ENCODE results near the gene RPS6KA2.

RPS6KA2 gene

GRCh38 chr6:166503167-166503744, 123.8 kb downstream of the RPS6KA2 start:
- no peak for DNase-seq (ENCODE audit: low read depth)

GRCh38 chr6:166502453-166502852, 124.6 kb downstream of the RPS6KA2 start:
- no peak for DNase-seq (ENCODE audit: low read depth)

GRCh38 chr6:166501246-166501645, 125.8 kb downstream of the RPS6KA2 start:
- no peak for DNase-seq (ENCODE audit: low read depth)

- DNase-seq (ENCODE audit: low read depth) = no peak
Observed at GRCh38 chr6:166500246-166500645, 126.8 kb downstream of the RPS6KA2 start.

DNA sequence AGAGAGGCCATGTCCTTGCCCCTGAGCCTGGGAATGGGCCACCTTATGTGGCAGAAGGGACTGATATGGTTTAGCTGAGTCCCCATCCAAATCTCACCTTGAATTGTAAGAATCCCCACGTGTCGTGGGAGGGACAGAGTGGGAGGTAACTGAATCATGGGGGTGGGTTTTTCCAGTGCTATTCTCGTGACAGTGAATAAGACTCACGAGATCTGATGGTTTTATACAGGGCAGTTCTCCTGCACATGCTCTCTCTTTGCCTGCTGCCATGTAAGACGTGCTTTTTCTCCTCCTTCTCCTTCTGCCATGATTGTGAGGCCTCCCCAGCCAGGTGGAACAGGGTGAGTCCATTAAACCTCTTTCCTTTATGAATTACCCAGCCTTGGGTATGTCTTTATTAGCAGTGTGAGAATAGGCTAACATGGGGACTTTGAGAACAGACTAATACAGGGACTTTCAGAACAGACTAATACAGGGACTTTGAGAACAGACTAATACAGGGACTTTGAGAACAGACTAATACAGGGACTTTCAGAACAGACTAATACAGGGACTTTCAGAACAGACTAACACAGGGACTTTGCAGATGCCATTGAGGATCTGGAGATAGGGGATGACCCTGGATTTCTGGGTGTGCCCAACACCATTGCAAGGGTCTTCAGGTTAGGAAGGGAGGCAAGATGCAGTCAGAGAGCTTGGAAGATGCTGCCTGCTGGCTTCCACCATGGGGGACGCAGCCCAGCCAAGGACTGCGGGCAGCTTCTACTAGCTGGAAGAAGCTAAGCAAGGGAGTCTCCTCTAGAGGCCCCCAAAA, 127.5 kb downstream of the RPS6KA2 start:
- DNase-seq (ENCODE audit: low read depth) = no peak

DNA sequence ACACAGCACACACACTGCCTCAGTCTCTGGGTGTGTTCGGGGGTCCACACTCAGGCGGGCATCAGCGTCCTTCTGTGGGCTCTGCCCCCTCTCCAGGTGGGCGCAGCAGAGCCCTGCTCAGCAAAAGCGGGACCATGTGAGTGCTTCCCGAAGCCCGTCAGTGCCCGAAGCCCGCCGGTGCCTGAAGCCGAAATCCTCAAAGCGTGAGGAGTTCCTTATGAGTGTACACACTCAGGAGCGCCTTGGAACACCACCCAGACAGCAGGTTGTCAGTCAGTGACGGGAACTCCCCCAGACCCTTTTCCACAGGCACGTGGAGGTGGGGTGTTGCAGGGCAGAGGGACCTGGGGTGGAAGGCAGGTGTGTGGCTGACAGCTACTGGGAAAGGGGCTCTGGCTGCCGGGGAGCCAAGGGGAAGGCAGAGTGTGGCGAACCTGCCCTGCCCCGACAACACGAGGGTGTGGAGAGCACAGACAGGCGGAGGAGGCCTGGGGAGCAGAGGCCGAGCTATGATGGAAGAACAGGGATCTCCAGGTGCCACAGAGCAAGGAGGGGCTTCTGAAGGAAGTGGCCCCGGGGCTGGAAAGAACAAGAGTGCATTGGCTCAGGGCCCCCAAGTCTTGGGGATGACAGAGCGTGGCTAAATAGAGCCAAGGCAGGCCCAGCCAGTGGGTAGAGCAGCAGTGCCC, 128.2 kb downstream of the RPS6KA2 start:
- DNase-seq (ENCODE audit: low read depth) = no peak

- DNase-seq (ENCODE audit: low read depth) = no peak
Observed at GRCh38 chr6:166498228-166498627, 128.8 kb downstream of the RPS6KA2 start.

- no peak for DNase-seq (ENCODE audit: low read depth)
Observed at GRCh38 chr6:166497087-166497899, 129.8 kb downstream of the RPS6KA2 start.

- DNase-seq (ENCODE audit: low read depth) = no peak
Observed at GRCh38 chr6:166496460-166496859, 130.6 kb downstream of the RPS6KA2 start.

- no peak for DNase-seq (ENCODE audit: low read depth)
Observed at GRCh38 chr6:166495487-166496314, 131.3 kb downstream of the RPS6KA2 start.

DNA sequence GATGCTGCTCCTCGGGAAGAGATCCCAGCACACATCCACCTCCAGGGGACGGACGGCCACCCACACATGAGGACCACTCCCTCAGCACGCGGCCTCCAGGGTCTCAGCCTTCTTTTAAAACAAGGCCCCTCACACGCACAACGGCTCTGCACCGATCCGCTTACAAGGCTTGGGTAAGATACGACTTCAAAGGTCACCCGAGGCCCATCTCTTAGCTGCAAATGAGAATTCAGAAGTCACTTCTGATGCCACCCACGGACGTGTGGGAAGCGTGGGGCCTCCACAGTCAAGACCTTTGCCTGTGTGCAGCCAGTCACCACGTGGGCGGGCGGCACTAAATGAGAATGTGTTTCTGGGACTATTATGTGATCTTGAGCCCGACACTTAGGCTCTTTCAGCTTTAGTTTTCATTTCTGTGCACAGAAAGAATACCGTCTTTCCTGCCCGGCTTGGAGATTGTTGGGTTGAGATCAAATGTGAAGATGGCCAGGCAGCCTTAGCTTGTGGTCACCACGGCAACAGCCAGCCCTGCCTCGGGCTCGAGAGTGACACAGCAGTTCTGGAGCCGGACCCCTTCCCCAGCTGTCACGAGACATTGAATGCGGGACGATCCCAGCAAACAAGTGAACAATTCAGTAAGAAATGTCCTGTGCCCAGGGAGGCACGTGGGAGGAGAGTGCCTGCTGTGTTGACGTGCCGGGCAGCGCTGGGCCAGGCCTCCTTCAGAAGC, 132.1 kb downstream of the RPS6KA2 start:
- DNase-seq (ENCODE audit: low read depth) = no peak

- DNase-seq (ENCODE audit: low read depth) = no peak
Observed at GRCh38 chr6:166494101-166494441, 133.0 kb downstream of the RPS6KA2 start.

GRCh38 chr6:166493427-166494100, 133.5 kb downstream of the RPS6KA2 start:
- no peak for DNase-seq (ENCODE audit: low read depth)

DNA sequence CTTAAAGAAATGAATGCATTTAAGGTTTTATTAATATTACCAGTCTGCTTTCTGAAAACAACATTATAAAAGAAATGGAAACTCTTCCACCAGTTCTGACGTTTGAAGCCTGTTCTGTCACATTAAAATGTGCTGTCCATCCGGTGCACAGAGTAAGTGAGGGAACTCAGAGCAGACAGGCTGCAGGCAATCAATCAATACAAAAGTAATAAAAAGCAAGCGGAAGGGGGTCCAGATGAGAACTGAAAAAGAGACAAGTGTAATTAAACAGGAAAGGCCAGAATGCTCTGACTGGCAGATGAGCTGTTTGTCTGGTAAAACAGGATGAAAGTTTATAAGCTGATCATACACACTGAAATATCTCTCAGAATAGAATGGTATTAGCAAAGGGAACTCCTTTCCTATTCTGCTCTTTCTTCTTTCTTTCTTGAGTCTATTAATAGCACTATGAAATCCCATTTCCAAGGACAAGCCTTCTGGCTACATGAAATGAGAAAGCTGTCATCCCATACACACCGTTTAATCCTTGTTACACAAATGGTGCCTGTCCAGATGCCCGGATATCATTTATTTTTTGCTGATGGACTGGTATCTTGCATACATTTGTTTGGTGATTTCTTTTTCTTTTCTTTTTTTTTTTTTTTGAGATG, 134.8 kb downstream of the RPS6KA2 start:
- DNase-seq (ENCODE audit: low read depth) = no peak

GRCh38 chr6:166490671-166491500, 136.2 kb downstream of the RPS6KA2 start:
- no peak for DNase-seq (ENCODE audit: low read depth)

DNA sequence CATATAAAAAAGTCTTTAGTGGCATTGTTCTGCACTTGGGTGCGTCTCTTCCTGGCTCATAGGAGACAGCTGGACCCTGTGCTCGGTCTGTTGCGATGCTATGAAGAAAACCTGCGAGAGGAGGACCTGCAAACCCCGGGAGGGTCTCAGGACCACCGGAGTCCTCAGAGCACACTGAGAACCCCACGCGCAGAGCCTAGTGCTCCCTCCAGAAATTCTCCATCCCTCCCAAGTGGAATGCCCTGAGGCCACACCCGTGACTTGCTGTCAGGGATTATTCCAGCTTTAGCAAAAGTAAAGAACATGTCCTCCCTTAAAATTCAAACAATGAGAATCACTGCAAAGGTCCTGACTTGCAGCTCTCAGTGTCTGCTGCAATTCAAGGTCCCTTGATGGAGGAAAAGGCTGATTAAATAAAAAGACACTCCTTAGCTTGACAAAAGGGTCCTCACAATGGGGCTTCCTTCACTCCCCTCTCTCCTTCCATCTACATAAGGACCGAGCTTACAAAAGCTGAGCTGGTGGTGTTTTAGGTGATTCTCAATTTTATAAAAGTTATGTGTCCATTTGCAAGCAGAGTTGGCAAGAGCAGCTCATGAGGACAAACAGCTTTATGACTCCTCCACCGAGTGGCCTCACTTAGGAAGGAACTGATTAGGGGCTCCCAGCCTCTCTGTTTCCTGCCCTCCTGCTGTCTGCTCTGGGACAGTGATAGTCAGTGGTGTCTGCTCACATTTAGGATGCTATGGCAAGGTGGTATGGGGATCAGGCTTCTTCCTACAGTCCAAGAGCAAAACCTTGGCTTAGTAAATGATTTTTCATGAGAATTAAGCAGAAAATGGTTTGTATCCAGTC, 137.5 kb downstream of the RPS6KA2 start:
- DNase-seq (ENCODE audit: low read depth) = no peak

GRCh38 chr6:166488701-166489100, 138.3 kb downstream of the RPS6KA2 start:
- DNase-seq (ENCODE audit: low read depth) = no peak

All from stimulated activated CD8-positive, alpha-beta memory T cell treated with anti-CD3 and anti-CD28 coated beads, Interleukin-15, amount 100 ng/mL, for 1 hour (primary cell).